DOHH2 (cell line): Measurements from ENCODE around the gene PRKG2.

Experiments used
- H3F3A ChIP-seq: fragments of 200-600 bp; sonication (generic), shearing (Covaris generic); 2 replicates; pipeline ENCODE4 v1.6.0; 2016; ENCODE audit warnings: antibody characterized with exemption, mild to moderate bottlenecking; ENCODE audit not compliant: control insufficient read depth, insufficient read depth
- H3K27ac ChIP-seq: fragments of 200-600 bp; sonication (generic); 2 replicates; pipeline ENCODE4 v1.5.1; 2014; ENCODE audit warnings: low read depth, mild to moderate bottlenecking, low read length, moderate library complexity
- H3K27me3 ChIP-seq: fragments of 200-600 bp; sonication (generic); 2 replicates; pipeline ENCODE4 v1.6.1; 2014; ENCODE audit warnings: mild to moderate bottlenecking, low read length, mixed read lengths; ENCODE audit not compliant: control insufficient read depth
- H3K36me3 ChIP-seq: fragments of 200-600 bp; sonication (generic); 2 replicates; pipeline ENCODE4 v1.6.1; 2014; ENCODE audit warnings: mild to moderate bottlenecking, low read length, moderate library complexity, mixed read lengths; ENCODE audit not compliant: control insufficient read depth
- H3K4me1 ChIP-seq: fragments of 200-600 bp; sonication (generic); 2 replicates; pipeline ENCODE4 v1.6.1; 2014; ENCODE audit warnings: mild to moderate bottlenecking, low read length, mixed read lengths; ENCODE audit not compliant: control insufficient read depth
- H3K4me2 ChIP-seq: fragments of 200-600 bp; sonication (generic); 2 replicates; pipeline ENCODE4 v1.6.0; 2014; ENCODE audit warnings: mild to moderate bottlenecking, low read length, moderate library complexity
- H3K4me3 ChIP-seq: fragments of 200-600 bp; sonication (generic); 2 replicates; pipeline ENCODE4 v1.5.1; 2014; ENCODE audit warnings: mild to moderate bottlenecking, low read length, mixed read lengths
- H3K79me2 ChIP-seq: fragments of 200-600 bp; sonication (generic); 2 replicates; pipeline ENCODE4 v1.6.1; 2014; ENCODE audit warnings: mild to moderate bottlenecking, low read length, mixed read lengths; ENCODE audit not compliant: control insufficient read depth
- H3K9me2 ChIP-seq: fragments of 200-600 bp; sonication (generic); replicated peaks from 2 replicates; pipeline ENCODE4 v1.6.1; 2014; ENCODE audit warnings: mild to moderate bottlenecking, low read length, mixed read lengths; ENCODE audit not compliant: control insufficient read depth
- H3K9me3 ChIP-seq: fragments of 200-600 bp; sonication (generic); 2 replicates; pipeline ENCODE4 v1.6.1; 2014; ENCODE audit warnings: antibody characterized with exemption, low read length, mixed read lengths; ENCODE audit not compliant: control insufficient read depth, insufficient read depth
- H4K20me1 ChIP-seq: fragments of 200-600 bp; sonication (generic); 2 replicates; pipeline ENCODE4 v1.6.0; 2014; ENCODE audit warnings: low read depth, mild to moderate bottlenecking, antibody characterized with exemption, low read length, moderate library complexity; ENCODE audit not compliant: control insufficient read depth, insufficient read depth
- CTCF ChIP-seq: fragments of 200-600 bp; sonication (generic); IDR thresholded peaks from one replicate; pipeline ENCODE4 v1.5.1; 2014; ENCODE audit warnings: antibody characterized with exemption, mild to moderate bottlenecking, low read depth, low read length; ENCODE audit not compliant: poor library complexity, severe bottlenecking
- EZH2phosphoT487 ChIP-seq: fragments of 200-600 bp; sonication (generic); IDR thresholded peaks from 2 replicates; pipeline ENCODE4 v1.6.1; 2017; ENCODE audit warnings: borderline replicate concordance, mild to moderate bottlenecking, antibody characterized with exemption, low read length, moderate library complexity, mixed read lengths

The PRKG2 gene

GRCh38 chr4:81211956-81212355, 3.1 kb downstream of the PRKG2 start:
- H3K79me2 ChIP-seq: no peaks in the 10 kb centered on the region
- H3K36me3 ChIP-seq: no peaks in the 10 kb centered on the region
- no peaks in the 10 kb centered on the region for H3K9me3 ChIP-seq
- no peaks in the 10 kb centered on the region for H3F3A ChIP-seq
- H3K27ac ChIP-seq: no peak overlapping the region
- no peak overlapping the region for H3K4me2 ChIP-seq
- peaks cover 4% of the 10 kb centered on the region; the same call in 1 of the 2 replicates for H3K27me3 ChIP-seq
- H3K9me2 ChIP-seq: no peaks in the 10 kb centered on the region
- H4K20me1 ChIP-seq: no peaks in the 10 kb centered on the region
- no peak overlapping the region for H3K4me3 ChIP-seq
- no peaks in the 10 kb centered on the region for H3K4me1 ChIP-seq
- TF ChIP-seq EZH2phosphoT487 (no peak), CTCF (no peak)

- no peak overlapping the region for H3K4me3 ChIP-seq
- H3K27ac ChIP-seq: no peak overlapping the region
- no peaks in the 10 kb centered on the region for H3K9me2 ChIP-seq
- no peak for TF ChIP-seq EZH2phosphoT487
- TF ChIP-seq CTCF: no peak
- no peaks in the 10 kb centered on the region for H3K9me3 ChIP-seq
- no peak overlapping the region for H3K4me2 ChIP-seq
- no peaks in the 10 kb centered on the region for H3K79me2 ChIP-seq
- no peaks in the 10 kb centered on the region for H3K36me3 ChIP-seq
- no peaks in the 10 kb centered on the region for H3K4me1 ChIP-seq
- no peaks in the 10 kb centered on the region for H4K20me1 ChIP-seq
- no peaks in the 10 kb centered on the region for H3F3A ChIP-seq
- no peaks in the 10 kb centered on the region for H3K27me3 ChIP-seq
Observed at GRCh38 chr4:81207828-81208227, 7.2 kb downstream of the PRKG2 start.

- Histone ChIP-seq H4K20me1 (no peaks in the 10 kb centered on the region), H3K9me3 (no peaks in the 10 kb centered on the region), H3K4me3 (no peak overlapping the region), H3K79me2 (no peaks in the 10 kb centered on the region), H3K27me3 (no peaks in the 10 kb centered on the region), H3K4me2 (no peak overlapping the region), H3K4me1 (no peaks in the 10 kb centered on the region), H3K9me2 (no peaks in the 10 kb centered on the region), H3K36me3 (no peaks in the 10 kb centered on the region), H3F3A (no peaks in the 10 kb centered on the region), H3K27ac (no peak overlapping the region)
- no peak for TF ChIP-seq EZH2phosphoT487
- TF ChIP-seq CTCF: no peak
Observed at GRCh38 chr4:81205302-81205701, 9.7 kb downstream of the PRKG2 start.

GRCh38 chr4:81204571-81204970, 10.5 kb downstream of the PRKG2 start:
- H3K4me3 ChIP-seq: no peak overlapping the region
- H3K4me1 ChIP-seq: no peaks in the 10 kb centered on the region
- H4K20me1 ChIP-seq: no peaks in the 10 kb centered on the region
- H3K27me3 ChIP-seq: no peaks in the 10 kb centered on the region
- H3K9me2 ChIP-seq: no peaks in the 10 kb centered on the region
- H3K4me2 ChIP-seq: no peak overlapping the region
- no peak overlapping the region for H3K27ac ChIP-seq
- TF ChIP-seq CTCF (no peak), EZH2phosphoT487 (no peak)
- H3F3A ChIP-seq: no peaks in the 10 kb centered on the region
- H3K36me3 ChIP-seq: no peaks in the 10 kb centered on the region
- no peaks in the 10 kb centered on the region for H3K79me2 ChIP-seq
- no peaks in the 10 kb centered on the region for H3K9me3 ChIP-seq
